ENCODE results near the gene MOB1A. TPM values are rescaled to one million over a fixed set of nuclear protein-coding genes. Genes with fewer than 3 reads are reported as not detected.
A peak's percentile ranks its signal among the peaks of the same experiment; 100 is the strongest.

MOB1A gene
- total RNA-seq, 1 experiment from 2014 or later, result 88.2 TPM

DNA sequence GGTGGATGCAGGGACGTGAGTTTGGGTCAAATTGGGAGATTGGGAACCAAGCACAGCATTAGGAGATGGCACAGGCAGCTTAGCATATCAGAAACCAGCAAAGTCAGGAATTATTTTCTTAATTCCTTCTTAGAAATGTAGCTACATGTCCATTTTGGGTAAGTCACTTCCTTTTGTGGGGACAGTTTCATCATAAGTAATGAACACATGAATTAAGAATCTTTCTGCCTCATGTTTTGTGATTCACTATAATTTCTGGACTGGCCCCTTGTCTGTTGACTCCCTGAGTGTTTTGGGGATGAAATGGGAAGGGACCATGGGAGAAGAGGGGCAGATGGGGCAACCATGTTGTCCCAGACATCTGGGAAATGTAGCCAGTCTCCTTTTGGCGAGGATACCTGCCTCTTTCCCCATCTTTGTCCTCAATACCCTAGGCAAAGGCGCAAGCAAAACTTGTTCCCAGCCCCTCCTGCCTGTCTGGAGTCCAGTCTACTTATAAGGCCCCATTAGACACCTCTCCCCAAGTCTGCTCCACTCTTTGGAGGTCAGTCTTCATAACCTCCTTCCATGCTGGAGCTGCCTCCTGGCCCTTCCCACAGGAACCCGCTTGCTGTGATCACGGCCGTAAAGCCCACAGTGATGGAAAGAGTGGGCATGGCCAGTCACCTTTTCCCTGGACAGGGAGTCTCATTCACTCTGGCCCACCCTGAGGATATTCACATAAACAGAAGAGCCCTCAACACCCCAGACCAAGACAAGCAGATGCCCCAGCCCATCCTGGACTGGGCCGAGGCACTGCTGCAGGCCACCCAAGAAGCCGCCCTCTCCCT is 45.5 kb upstream of the MOB1A start:
- no peaks in the 10 kb centered on the region for H3K9me3 Mint-ChIP-seq
- ATAC-seq, result no peak
- no peak for TF ChIP-seq ZNF263 (CRISPR knock-in tag; IDR thresholded peaks at IDR 0.05; ENCODE audit: low read depth)
- peak; percentile 74; the same call in 1 of the 2 replicates for TF ChIP-seq EMX1 (CRISPR knock-in tag; IDR thresholded peaks at IDR 0.05)
- TF ChIP-seq, protein P1, sequence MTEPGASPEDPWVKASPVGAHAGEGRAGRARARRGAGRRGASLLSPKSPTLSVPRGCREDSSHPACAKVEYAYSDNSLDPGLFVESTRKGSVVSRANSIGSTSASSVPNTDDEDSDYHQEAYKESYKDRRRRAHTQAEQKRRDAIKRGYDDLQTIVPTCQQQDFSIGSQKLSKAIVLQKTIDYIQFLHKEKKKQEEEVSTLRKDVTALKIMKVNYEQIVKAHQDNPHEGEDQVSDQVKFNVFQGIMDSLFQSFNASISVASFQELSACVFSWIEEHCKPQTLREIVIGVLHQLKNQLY (CRISPR knock-in tag; IDR thresholded peaks at IDR 0.05), result no peak
- DNase-seq (ENCODE audit: low spot score), result no peak
- H3K27ac Mint-ChIP-seq, result no peak overlapping the region
- no peak overlapping the region for H3K4me3 Mint-ChIP-seq
- peaks cover 16% of the 10 kb centered on the region for H3K4me1 Mint-ChIP-seq
- peaks cover 4% of the 10 kb centered on the region; the same call in 1 of the 2 replicates for H3K27me3 Mint-ChIP-seq (ENCODE audit: low read depth)
- ChIA-PET CTCF (no interaction called here), POLR2A (interaction anchor here (0.7 kb wide), 1 partner anchor 138 kb away, joined by 4 read pairs; no protein-coding TSS in a partner anchor)
- H3K36me3 Mint-ChIP-seq, result peaks cover 9% of the 10 kb centered on the region

DNA sequence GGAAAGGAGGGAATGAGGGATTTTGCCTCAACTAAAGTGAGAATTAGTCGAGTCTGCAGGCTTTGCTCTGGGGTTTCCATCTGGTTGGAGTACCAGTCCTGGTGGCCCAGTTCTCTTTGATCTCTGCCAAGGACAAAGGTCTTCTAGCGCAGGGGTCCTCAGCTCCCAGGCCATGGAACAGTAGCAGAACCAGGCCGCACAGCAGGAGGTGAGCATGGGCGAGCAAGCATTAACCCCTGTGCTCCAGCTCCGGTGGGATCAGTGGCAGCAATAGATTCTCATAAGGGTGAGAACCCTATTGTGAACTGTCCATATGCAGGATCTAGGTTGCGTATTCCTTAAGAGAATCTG is 43.6 kb upstream of the MOB1A start:
- no peak for ATAC-seq

DNA sequence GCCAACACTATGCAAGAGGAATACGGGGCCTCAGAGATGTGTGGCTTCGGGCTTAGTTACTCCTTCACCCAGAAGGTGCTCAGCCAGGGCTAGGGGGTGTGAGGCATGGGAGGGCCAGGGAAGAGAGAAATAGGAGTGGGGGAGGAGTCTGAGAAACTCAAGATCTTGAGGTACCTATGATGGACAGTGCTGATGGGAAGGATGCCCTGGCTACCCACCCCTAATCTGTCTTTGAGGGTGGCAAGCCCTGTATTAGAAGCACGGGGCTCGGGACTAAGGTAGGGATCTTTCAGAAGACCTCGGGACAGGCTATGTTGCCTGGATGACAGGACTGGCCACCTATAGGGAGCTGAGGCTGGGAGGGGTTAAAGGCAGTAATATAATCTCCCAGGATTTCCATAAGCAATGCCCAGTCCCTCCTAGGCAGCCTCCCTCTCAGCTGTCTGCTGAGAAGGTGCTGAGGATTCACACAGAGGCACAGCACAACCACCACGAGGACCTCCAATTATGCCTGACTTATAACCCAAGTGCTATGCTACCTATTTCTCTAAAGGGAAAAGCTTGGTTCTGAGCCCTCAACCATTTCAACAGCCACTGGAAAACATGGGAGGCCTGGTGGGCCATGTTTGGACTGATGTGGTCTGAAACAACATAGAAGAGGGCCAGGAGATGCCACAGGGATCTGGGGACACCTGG is 43.1 kb upstream of the MOB1A start:
- Mint-ChIP-seq H3K4me1 (peaks cover 7% of the 10 kb centered on the region; the same call in 1 of the 2 replicates), H3K27me3 (ENCODE audit: low read depth) (no peaks in the 10 kb centered on the region), H3K4me3 (no peak overlapping the region), H3K27ac (no peak overlapping the region), H3K9me3 (no peaks in the 10 kb centered on the region), H3K36me3 (peaks cover 27% of the 10 kb centered on the region)
- DNase-seq (ENCODE audit: low spot score) (no peak), ATAC-seq (peak; percentile 13)
- TF ChIP-seq NFATC4 (CRISPR knock-in tag; IDR thresholded peaks at IDR 0.05) (0 out of 2 replicates have a peak, but pooled peaks have one; percentile 16), IRF2 (CRISPR knock-in tag; IDR thresholded peaks at IDR 0.05; ENCODE audit: borderline replicate concordance, low read depth) (no peak), NR2C2 (CRISPR knock-in tag; IDR thresholded peaks at IDR 0.05) (0 out of 2 replicates have a peak, but pooled peaks have one; percentile 0), EMX1 (CRISPR knock-in tag; IDR thresholded peaks at IDR 0.05) (0 out of 2 replicates have a peak, but pooled peaks have one; percentile 61), ZNF219 (CRISPR knock-in tag; IDR thresholded peaks at IDR 0.05; ENCODE audit: borderline replicate concordance) (no peak)
- POLR2A ChIA-PET, result interaction anchor here (0.5 to 0.7 kb wide), 2 partner anchors 11 to 22 kb away, joined by 3 read pairs; no protein-coding TSS in a partner anchor
- CTCF ChIA-PET, result no interaction called here

More for the DNA sequence above, 43.6 kb upstream of the MOB1A start:
- TF ChIP-seq FOXJ3 (CRISPR knock-in tag; IDR thresholded peaks at IDR 0.05; ENCODE audit: borderline replicate concordance), result no peak
- no peak for TF ChIP-seq AFF4 (CRISPR knock-in tag; IDR thresholded peaks at IDR 0.05; ENCODE audit: borderline replicate concordance)
- TF ChIP-seq PRRX2 (CRISPR knock-in tag; IDR thresholded peaks at IDR 0.05), result peak; percentile 13; the same call in 1 of the 2 replicates
- no peak for TF ChIP-seq NR3C1 (CRISPR knock-in tag; conservative IDR thresholded peaks at IDR 0.05; ENCODE audit: low read depth)
- POLR2A ChIA-PET, result interaction anchor here (0.7 kb wide), 1 partner anchor 12 kb away, joined by 3 read pairs; no protein-coding TSS in a partner anchor
- CTCF ChIA-PET, result no interaction called here
- H3K36me3 Mint-ChIP-seq, result peaks cover 22% of the 10 kb centered on the region
- no peak overlapping the region for H3K27ac Mint-ChIP-seq
- DNase-seq (ENCODE audit: low spot score), result no peak
- no peaks in the 10 kb centered on the region for H3K27me3 Mint-ChIP-seq (ENCODE audit: low read depth)
- no peaks in the 10 kb centered on the region for H3K9me3 Mint-ChIP-seq
- peaks cover 7% of the 10 kb centered on the region; the same call in 1 of the 2 replicates for H3K4me1 Mint-ChIP-seq
- H3K4me3 Mint-ChIP-seq, result no peak overlapping the region

- Mint-ChIP-seq H3K4me3 (no peak overlapping the region), H3K4me1 (peaks cover 3% of the 10 kb centered on the region; the same call in 1 of the 2 replicates), H3K36me3 (peaks cover 32% of the 10 kb centered on the region), H3K27ac (no peak overlapping the region), H3K27me3 (ENCODE audit: low read depth) (no peaks in the 10 kb centered on the region), H3K9me3 (no peaks in the 10 kb centered on the region)
- POLR2A ChIA-PET, result no interaction called here
- DNase-seq (ENCODE audit: low spot score) (no peak), ATAC-seq (no peak)
- CTCF ChIA-PET, result no interaction called here
- TF ChIP-seq RORB (CRISPR knock-in tag; IDR thresholded peaks at IDR 0.05), result no peak
- TF ChIP-seq, protein P2, sequence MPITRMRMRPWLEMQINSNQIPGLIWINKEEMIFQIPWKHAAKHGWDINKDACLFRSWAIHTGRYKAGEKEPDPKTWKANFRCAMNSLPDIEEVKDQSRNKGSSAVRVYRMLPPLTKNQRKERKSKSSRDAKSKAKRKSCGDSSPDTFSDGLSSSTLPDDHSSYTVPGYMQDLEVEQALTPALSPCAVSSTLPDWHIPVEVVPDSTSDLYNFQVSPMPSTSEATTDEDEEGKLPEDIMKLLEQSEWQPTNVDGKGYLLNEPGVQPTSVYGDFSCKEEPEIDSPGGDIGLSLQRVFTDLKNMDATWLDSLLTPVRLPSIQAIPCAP (CRISPR knock-in tag; IDR thresholded peaks at IDR 0.05), result no peak
- TF ChIP-seq PRRX2 (CRISPR knock-in tag; IDR thresholded peaks at IDR 0.05), result no peak
- TF ChIP-seq ELF4 (CRISPR knock-in tag; IDR thresholded peaks at IDR 0.05; ENCODE audit: low read depth), result no peak
- no peak for TF ChIP-seq SOX15 (CRISPR knock-in tag; IDR thresholded peaks at IDR 0.05)
- TF ChIP-seq EMX1 (CRISPR knock-in tag; IDR thresholded peaks at IDR 0.05), result no peak
- no peak for TF ChIP-seq GTF2I (CRISPR knock-in tag; conservative IDR thresholded peaks at IDR 0.05)
- no peak for TF ChIP-seq STAT6 (CRISPR knock-in tag; conservative IDR thresholded peaks at IDR 0.05; ENCODE audit: low read depth)
- no peak for TF ChIP-seq JAZF1 (CRISPR knock-in tag; IDR thresholded peaks at IDR 0.05)
- no peak for TF ChIP-seq CREB1 (CRISPR knock-in tag; IDR thresholded peaks at IDR 0.05)
- no peak for TF ChIP-seq ZNF219 (CRISPR knock-in tag; IDR thresholded peaks at IDR 0.05; ENCODE audit: borderline replicate concordance)
These were observed 42.4 kb upstream of the MOB1A start for GRCh38 chr2:74221091-74221490.
